HG02973 (cell line): Measurements from ENCODE around the gene MAVS.
"Not testable (repeated sequence)": the region's sequence is repeated elsewhere in the genome, so short reads cannot be mapped to it uniquely, and the experiment has no call there.

Source experiments
- ATAC-seq: cut with Tn5 transposase; IDR thresholded peaks from one replicate; pipeline ENCODE4 v1.9.1; 2021; ENCODE audit warnings: moderate library complexity; ENCODE audit not compliant: unreplicated experiment

MAVS gene

DNA sequence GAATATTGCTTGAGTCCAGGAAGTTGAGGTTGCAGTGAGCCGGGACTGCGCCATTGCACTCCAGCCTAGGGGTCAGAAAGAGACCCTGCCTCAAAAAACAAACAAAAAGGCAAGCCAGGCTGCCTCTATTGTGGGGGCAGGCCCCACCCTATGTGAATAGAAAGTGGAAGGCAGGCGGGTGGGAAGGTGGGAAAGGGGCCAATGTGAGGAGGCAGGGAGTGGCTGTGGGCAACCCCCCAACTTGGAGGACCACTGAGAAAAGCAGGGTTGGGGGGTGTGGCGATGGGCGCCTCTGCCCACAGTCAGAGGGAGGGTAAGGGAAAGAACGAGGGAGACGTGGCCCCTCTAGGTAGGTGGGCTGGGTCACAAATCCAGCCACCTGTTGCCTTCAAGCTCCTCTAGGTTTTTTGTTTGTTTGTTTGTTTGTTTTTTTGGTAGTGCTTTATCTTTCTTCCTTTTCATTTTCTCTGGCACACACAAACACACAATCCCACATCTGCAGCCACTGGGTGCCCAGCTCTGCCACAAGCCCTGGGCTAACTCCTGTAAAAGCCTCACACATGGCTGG lies 31.6 kb upstream of the MAVS start:
- ATAC-seq: no peak

DNA sequence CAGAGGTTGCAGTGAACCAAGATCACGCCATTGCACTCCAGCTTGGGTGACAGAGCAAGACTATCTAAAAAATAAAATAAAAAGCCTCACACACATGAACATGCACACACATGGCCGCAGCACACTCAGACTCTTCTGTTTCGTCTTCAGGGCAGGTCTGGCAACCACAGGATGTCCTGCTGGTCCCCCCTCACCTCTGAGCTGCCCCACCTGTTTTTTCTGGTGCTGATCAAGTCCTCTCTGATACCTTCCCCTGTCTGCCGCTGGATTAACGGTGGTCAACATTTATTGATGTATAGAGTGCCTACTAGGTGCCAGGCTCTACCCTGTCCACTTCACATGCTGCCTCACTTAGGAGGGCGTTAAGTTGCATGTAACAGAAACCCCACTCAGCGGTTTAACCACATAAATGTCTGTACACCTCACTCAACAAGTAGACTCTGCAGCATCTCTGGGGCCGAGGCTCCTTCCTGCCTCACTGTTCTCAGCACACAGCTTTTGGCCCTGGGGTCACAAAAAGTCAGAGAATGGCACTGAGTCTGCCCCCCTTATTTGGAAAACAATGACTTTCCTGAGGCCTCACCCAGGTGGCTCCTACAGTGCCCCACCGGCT lies 30.8 kb upstream of the MAVS start:
- ATAC-seq: no peak

DNA sequence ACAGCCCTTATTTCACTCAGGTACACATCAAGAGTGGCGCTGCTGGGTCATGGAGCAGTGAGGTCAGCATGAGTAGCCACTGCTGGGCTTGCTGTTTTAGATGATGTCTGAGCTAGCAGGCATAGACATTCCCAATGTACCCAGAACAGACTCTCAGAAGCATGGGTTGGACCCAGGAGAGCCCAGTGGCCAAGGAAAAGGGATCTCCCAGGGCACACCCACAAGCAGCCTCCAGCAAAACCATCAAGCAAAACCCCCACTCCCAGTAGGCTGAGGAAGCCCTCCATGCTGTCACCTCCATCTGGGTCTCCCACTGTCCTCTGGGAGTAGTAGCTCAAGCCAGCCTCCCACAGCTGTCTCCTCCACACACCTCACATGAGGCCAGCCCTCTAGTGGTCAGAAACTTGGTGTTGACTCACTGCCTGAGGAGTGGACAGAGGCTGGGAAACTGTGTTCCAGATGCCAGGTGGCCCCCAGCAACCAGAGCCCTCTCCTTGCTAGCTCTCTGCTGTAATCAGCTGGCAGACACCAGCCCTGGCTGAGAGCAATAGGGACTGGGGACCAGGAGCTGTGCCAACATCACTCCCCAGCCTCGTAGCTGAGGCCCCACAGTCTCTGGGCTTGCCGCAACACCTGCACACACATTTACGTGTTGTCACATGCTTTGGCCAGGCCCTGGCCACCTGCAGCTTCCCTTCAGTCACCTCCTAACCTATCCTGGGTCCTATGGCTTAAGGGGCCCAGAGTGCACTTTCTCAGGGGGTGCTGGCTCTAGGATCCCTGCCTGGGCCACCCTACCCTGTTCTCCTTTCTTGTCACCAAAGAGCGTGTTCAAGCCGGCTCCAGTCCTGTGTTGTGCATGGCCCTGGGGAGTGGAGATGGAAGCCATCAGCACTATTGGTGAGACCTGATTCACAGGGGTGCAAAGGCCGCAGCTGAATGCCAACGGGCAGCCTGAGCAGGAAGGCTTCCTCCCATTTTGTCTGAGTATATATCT lies 28.2 kb upstream of the MAVS start:
- ATAC-seq: no peak

DNA sequence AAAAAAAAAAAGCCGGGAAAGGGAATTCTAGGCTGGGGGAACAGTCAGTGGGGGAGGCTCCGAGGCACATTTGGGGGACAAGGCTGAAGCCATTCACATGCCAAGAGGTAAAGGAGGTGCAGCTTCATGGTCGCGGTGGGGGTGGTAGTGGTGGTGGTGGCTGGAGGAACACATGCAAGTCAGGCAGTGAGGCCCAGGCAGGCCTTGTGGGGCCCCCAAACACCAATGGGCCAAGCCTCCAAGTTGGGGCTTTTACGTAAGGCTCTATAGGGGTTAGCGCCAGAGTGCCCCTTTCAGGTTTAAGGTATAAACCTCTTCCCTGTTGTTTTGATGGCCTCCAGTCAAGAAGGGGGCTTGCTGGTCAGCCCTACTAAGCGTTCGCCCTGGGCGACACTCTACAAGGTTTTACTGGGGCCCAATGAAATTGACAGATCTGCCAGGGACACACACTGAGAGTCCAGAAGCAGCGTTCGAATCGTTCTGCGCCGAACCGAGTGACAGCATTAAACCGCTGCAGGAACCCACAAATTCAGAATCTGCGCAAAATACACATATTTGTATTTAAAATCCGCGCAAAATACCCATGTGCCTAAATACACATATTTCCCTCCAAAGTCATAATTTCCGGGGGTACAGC lies 27.1 kb upstream of the MAVS start:
- no peak for ATAC-seq

DNA sequence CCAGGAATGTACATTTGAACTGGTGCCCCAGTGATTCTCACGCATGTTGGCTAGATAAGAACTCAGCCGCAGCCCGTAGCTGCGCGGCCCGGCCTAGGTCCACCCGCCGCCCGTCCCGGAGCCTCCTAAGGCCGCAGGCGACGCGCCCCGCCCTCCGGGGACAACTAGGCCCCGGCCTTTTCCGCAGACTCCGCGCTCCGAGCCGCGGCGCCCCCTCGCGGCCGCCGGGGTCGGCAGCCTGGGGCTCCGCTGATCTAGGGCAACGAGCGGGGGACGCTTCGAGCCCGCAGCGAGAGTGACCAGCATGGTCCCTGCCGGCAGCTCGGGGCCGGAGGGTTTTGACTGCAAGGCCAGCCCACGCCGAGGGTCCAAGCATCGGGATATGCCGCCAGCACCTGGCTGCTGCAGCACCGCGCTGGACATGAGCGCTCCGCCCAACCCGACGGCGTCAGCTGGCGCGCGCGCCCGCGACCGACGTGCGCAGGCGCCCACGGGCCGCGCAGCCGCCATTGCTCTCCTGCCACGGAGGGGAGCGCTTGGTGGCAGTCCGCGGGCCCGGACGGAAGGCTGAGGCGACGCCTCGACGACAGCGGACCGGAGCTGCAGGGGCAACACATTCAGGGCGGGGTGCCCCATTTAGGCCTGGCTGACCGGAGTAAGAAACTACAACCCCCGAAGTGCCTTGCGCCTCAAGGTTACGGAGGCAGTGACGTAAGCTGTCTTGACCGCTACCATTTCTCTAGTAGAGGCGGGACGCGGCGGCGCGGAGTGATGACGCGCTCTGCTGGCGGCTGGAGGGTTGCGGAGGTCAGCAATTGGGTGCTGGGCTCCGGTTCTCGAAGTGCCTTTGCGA lies 26.4 kb upstream of the MAVS start, which contains the start of gene AP5S1:
AP5S1 (plus strand) TSS at position 500 of the 853 bp plus-strand sequence. CDS start 1,571 bp downstream, outside the sequence.
- peak; percentile 73 for ATAC-seq

DNA sequence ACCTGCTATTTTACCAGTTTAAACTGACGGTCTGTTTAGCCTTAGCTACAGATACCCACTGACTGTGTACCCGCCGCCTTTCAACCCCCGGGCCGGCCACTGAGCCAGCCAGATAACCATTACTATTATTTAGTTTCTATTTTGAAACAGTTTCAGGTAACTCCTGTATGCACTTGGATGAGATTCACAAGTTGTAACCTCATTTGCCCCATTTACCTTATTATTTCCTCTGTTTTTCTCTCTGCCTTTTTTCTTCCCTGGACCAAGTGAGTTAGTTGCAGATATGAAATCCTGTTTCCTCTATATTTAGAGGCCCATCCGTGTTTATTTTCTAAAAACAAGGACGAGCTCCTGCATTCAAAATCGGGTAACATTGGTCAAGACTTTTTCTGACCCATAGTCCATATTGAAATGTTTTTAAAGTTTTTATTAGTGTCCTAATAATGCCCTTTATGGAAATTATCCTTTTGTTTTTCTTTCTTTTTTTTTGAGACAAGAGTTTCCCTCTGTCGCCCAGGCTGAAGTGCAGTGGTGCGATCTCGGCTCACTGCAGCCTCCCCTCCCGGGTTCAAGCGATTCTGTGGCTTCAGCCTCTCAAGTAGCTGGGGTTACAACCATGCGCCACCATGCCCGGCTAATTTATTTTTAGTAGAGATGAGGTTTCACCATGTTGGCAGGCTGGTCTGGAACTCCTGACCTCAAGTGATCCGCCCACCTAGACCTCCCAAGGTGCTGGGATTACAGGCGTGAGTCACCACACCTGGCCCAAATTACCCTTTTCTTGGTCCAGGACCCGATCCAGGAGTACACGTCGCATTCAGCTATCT lies 25.5 kb upstream of the MAVS start:
- no peak for ATAC-seq

DNA sequence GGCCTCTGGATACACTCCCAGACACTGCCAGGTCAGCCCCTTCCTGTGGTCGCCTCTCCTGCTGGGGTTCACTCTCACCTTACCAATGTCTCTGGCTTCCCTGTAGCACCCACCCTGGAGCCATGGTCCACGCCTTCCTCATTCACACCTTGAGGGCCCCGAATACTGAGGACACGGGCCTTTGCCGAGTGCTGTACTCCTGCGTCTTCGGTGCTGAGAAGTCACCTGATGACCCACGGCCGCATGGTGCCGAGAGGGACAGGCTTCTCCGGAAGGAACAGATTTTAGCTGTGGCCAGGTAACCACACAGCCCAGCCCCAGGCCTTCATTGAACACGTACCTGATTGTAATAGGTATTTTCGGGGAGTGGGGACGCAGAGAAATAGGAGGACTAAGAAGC lies 24.6 kb upstream of the MAVS start:
- ATAC-seq: no peak

DNA sequence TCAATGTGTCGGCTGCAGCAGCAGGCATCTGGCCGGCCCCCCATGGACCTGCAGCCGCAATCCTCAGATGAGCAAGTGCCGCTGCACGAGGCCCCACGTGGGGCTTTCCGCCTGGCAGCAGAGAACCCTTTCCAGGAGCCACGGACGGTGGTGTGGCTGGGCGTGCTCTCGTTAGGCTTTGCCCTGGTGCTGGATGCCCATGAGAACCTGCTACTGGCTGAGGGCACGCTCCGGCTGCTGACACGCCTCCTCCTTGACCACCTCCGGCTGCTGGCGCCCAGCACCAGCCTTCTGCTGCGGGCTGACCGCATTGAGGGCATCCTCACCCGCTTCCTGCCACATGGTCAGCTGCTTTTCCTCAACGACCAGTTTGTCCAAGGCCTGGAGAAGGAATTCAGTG lies 22.8 kb upstream of the MAVS start:
- ATAC-seq: no peak

DNA sequence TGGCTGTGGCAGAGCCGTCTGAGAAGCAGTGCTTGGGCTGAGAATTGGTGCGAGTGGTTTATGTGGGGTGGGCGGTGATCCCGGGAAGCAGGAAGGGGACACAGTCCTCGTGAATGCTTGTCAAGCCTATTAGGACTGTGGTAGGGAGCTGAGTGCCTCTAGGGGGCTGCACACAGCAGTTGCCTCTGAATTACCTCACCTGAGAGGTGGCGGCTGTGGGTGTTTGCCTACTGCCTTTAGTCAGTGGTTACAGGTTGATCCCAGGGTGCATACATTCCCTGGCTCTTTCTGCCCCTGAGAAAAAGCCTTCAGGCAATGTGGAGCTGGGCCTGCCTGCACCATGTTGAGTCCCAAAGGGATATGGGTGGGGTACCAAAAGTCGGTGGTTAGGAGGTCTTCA lies 21.1 kb upstream of the MAVS start:
- no peak for ATAC-seq

DNA sequence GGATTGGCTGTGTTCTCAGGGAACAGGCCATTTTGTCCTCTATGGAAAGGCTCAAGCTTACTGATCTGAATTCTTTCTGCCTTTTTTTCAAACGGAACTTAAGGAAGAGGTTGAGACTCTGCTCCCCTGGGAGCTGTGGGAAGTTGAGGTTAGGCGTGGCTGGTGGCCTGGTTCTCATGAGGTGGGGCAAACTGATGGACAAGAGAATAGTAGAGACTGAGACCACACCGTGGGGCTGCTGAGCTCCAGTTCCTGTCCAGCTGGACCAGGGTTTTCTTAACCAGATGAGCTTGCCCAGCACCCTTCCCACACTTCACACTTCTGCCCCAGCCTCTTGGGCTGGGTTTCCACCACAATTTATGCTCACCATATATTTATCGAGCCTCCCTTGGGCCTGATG lies 20.2 kb upstream of the MAVS start:
- ATAC-seq: no peak

DNA sequence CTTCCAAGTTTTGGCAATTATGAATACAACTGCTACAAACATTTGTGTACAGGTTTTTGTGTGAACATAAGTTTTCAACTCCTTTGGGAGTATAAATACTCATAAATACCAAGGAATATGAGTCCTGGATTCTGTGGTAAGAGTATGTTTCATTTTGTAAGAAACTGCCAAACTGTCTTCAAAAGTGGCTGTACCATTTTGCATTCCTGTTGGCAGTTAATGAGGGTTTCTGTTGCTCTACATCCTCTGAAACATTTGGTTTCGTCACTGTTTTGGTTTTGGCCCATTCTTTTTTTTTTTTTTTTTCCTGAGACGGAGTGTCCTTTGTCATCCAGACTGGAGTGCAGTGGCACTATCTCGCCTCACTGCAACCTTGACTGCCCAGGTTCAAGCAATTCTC lies 17.8 kb upstream of the MAVS start:
- no peak for ATAC-seq

DNA sequence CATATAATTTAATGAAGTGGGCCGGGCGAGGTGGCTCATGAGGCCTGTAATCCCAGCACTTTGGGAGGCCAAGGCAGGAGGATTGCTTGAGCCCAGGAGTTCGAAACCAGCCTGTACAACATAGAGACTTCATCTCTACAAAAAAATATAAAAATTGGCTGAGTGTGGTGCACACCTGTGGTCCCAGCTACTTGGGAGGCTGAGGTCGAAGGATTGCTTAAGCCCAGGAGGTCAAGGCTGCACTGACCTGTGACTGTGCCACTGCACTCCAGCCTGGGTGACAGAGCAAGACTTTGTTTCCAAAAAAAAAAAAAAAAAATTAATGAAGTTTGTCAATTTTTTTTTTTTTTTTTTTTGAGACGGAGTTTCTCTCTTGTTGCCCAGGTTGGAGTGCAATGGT lies 16.7 kb upstream of the MAVS start:
- ATAC-seq: not testable (repeated sequence)

DNA sequence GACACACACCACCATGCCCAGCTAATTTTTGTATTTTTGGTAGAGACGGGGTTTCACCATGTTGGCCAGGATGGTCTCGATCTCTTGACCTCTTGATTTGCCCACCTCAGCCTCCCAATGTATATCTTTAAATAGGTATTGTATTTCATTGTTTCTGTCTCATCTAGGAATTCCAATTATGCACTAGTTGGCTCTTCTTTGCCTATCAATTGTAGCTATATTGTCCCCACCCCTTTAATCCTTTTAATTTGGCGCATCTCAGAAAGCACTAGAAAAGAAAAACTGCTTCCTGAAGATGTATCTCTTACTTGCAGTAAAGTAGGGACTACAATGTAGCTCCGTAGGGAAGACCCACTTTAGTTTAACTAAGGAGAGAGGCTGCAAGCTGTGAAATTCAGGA lies 10.5 kb upstream of the MAVS start:
- no peak for ATAC-seq

DNA sequence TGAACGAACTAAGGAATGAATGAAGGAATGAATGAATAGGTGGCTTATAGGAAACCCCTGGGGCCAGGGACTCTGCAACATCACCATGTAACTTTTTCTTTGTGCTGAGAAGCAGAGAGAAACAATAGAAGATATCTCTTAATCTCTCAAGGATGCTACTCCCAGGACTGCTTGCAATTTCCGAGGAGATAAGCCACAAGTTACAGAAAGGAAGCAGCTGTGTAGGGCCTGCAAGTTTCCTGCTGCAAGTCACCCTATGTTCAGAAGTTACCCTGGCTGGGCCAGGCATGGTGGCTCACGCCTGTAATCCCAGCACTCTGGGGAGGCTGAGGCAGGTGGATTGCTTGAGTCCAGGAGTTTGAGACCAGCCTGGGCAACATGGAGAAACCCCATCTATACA lies 7.3 kb upstream of the MAVS start:
- no peak for ATAC-seq

DNA sequence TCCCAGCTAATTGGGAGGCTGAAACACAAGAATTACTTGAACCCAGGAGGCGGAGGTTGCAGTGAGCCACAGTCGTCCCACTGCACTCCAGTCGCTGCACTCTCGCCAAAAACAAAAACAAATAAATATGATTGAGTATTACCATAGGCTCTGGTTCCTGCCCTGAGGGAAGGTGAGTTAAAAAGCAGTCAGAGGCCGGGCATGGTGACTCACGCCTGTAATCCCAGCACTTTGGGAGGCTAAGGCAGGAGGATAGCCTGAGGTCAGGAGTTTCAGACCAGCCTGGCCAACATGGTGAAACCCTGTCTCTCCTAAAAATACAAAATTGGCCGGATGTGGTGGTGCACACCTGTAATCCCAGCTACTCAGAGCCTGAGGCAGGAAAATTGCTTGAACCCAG lies 6.4 kb upstream of the MAVS start:
- ATAC-seq: not testable (repeated sequence)

DNA sequence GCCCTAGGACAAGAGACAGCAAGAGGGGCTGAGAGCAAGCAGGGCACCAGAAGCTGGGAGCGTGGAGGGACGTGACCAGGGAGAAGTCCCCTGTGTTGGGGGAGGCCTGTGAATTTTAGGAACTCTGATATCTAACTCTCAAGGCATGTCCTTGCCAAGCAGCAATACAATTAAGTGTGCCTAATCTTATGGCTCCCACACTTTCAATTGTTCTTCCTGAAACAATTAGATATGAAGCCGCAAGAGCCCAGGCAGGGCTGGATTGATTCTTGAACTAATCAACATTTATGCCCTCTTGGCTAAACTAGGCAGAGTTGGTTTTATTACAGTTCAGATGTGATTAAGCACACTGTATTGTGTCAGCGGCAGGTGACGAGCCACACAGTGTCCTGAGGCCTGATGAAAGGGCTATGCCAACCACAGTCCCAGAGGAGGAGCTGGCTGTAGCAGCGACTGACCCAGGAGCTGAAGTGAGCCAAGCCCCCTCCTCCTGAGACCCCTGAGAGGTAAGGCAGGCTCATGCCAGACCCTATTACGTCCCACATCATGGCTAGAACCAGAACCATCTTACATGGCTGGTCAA lies 4.2 kb upstream of the MAVS start:
- no peak for ATAC-seq

DNA sequence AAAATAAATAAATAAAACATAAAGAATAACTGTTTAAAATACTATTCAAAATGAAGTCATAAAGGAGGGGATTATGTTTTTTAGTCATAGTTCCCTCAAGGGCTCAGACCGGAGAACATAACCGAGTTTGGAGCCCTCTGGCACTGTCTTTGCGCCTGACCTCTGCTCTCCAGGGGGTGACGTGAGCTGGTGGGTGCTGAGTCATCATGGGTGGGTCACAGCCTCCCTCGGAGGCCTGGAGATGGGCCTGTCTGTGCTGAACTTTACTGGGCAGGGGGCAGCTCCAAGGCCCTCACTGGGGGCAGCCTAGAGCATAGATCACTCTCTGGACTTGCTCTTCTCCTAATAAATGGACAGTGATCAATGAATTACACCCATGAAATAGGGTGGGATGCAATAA lies 3.1 kb upstream of the MAVS start:
- ATAC-seq: no peak

DNA sequence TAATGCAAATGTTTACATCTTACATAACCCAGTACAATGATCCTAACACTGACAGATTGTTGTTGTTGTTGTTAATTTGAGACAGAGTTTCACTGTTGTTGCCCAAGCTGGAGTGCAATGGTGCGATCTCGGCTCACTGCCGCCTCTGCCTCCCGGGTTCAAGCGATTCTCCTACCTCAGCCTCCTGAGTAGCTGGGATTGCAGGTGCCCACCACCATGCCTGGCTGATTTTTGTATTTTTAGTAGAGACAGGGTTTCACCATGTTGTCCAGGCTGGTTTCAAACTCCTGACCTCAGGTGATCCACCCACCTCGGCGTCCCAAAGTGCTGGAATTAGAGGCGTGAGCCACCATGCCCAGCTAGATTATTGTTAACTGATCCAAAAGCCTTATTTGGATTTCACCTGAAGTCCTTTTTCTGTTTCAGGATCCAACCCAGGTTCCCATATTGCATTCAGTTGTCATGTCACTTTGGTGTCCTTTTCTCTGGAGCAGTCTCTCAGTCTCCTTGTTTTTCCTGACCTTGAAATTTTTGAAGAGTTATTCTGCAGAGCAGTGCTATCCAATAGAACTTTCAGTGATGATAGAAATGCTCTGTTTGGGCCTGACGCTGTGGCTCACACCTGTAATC lies 2.5 kb upstream of the MAVS start:
- ATAC-seq: not testable (repeated sequence)

DNA sequence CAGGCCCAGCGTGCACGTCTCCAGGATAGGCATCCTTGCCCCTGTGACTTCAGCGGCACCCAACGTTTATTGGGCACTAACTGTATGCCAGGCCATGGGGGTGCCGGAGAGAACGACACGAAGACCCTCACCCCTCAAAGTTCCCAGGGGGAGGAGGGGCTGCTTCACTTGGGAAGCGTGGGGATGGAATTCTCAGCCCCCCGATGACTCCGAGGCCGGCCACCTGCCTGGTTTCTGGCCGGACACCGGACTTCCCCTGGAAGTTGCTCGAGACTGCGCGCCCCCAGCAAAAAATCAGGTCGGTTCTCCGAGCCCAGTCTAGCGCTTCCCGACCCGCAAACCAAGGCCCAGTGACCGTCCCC lies 275 bp upstream of the MAVS start:
- no peak for ATAC-seq
